GM12865 (cell line): ENCODE results near the gene ISLR.

Experiments
- DNase-seq: peaks from one replicate; pipeline ENCODE4 v3.0.0; 2010; ENCODE audit warnings: low read depth
- H3K4me3 ChIP-seq: 2 replicates; pipeline ENCODE4 v1.5.1; 2011; ENCODE audit warnings: mild to moderate bottlenecking, low read depth, low read length, control low read depth
- TF ChIP-seq, protein P1 (sequence below): IDR thresholded peaks from 2 replicates; pipeline ENCODE4 v1.5.1; 2011; ENCODE audit warnings: low read length, control low read depth, low read depth, inconsistent platforms; ENCODE audit not compliant: insufficient read depth; ENCODE audit errors: missing control alignments

The ISLR gene

DNA sequence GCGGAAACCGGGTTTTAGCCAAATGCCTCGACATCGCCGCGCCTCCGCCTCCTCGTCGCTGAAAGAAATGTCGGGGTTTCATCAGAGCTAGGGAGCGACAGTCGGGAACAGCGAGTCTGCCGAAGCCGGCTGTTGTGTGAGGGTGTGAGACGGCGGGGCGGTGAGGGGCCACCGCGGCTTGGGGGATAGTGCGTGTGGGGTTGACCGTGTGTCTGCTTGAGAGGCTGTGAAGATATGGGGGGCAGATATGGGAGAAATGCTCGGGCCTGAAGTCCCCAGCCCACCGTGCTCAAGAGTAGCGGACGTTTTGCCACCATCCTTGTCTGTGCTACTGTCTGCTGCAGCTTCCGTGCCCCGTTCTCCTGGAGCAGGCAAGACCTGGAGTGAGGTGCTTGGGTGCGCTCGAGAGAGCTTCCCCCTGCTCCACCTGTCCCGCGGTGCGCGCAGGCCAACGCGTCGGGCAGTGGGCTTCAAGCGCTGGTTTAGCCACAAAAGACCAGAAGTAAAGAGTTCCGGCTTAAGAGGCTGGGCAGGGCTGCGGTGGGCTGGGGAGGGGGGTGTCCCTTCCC lies 43.8 kb upstream of the ISLR start:
- DNase-seq, result no peak
- no peak overlapping the region for H3K4me3 ChIP-seq
- TF ChIP-seq, protein P1, sequence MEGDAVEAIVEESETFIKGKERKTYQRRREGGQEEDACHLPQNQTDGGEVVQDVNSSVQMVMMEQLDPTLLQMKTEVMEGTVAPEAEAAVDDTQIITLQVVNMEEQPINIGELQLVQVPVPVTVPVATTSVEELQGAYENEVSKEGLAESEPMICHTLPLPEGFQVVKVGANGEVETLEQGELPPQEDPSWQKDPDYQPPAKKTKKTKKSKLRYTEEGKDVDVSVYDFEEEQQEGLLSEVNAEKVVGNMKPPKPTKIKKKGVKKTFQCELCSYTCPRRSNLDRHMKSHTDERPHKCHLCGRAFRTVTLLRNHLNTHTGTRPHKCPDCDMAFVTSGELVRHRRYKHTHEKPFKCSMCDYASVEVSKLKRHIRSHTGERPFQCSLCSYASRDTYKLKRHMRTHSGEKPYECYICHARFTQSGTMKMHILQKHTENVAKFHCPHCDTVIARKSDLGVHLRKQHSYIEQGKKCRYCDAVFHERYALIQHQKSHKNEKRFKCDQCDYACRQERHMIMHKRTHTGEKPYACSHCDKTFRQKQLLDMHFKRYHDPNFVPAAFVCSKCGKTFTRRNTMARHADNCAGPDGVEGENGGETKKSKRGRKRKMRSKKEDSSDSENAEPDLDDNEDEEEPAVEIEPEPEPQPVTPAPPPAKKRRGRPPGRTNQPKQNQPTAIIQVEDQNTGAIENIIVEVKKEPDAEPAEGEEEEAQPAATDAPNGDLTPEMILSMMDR, result no peak

GRCh38 chr15:74130155-74130848 lies 43.2 kb upstream of the ISLR start, which contains the start of gene ISLR2:
ISLR2 (plus strand) TSS chr15:74130586; CDS start chr15:74132755, 2,169 bp downstream.
- TF ChIP-seq, protein P1, result no peak
- no peak within 1 kb of the TSS for H3K4me3 ChIP-seq
- DNase-seq, result no peak

DNA sequence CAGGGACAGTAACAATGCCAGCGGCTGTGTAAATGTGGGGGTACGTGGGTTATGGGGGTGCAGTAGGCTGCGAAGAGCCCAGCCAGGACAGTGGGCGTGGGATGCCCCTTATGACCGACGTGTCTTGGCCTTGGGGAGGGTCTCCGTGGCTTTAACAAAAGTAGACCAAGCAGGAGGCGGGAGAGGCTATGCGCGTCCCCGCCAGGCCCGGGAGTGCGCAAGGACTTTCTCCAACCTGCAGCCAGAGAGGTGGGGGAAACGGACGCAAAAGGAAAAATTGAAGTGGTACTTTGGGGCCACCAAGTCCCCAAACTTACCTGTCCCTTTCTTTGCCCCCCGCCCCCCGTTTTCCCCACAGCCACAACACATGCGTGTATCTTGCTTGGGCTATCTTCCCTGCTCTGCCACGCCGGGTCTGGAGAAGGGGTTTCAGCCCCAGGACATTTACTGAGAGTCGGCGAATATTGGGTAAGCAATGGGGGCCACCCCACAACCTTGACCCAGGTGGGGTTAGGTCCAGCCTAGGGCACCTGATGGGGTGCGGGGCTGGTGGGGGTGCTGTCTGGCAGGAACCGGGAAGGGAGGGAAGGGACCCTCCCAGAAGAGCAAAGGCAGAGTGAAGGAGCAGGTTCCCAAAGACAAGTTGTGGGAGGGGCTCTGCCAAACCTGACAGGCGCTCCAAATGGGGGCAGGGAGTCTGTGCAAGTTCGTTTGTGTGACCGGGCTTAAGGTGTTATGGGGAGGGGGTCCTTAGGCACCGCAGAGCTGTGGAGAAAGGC lies 42.5 kb upstream of the ISLR start:
- no peak overlapping the region for H3K4me3 ChIP-seq
- TF ChIP-seq, protein P1, result no peak
- no peak for DNase-seq

DNA sequence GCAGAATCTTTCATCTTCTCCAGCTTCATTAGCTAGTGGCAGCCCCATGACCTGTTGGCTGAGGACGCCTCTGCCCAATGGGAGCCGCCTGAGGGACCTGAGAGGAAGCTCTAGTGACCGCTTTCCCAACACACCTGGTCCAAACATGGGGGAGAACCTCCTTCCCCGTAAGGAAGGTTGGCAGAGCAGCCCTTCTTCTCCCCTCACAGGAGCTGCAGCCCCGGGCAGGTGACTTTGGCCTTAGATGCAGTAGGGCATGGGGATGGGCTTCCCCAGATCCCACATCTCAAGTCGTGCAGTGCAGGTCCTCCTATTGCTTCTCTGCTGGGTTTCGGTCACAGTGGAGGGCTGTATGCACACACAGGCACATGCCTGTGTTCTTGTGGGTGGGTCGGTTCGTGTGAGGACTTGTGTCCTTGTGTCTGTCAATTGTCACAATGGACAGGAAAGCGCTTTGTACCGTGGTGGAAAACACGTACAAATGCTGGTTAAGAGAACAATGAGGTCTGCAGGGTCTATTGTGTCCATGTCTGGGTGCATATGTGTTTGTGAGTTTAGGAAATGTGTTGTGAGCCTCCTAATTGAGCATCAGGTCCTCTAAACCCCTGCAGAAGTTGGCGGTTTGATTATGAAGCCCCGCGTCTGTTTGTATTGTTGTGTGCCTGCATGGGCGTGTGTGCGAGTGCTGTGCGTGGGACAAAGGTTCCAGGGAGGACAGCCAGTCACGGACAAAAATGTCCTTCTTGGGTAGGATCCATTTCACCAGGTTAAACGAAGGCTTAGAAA lies 41.7 kb upstream of the ISLR start:
- DNase-seq, result no peak
- TF ChIP-seq, protein P1, result no peak
- no peak overlapping the region for H3K4me3 ChIP-seq

GRCh38 chr15:74132681-74133651 lies 40.5 kb upstream of the ISLR start:
- TF ChIP-seq, protein P1, result peak; percentile 24
- no peak overlapping the region for H3K4me3 ChIP-seq
- DNase-seq, result no peak

DNA sequence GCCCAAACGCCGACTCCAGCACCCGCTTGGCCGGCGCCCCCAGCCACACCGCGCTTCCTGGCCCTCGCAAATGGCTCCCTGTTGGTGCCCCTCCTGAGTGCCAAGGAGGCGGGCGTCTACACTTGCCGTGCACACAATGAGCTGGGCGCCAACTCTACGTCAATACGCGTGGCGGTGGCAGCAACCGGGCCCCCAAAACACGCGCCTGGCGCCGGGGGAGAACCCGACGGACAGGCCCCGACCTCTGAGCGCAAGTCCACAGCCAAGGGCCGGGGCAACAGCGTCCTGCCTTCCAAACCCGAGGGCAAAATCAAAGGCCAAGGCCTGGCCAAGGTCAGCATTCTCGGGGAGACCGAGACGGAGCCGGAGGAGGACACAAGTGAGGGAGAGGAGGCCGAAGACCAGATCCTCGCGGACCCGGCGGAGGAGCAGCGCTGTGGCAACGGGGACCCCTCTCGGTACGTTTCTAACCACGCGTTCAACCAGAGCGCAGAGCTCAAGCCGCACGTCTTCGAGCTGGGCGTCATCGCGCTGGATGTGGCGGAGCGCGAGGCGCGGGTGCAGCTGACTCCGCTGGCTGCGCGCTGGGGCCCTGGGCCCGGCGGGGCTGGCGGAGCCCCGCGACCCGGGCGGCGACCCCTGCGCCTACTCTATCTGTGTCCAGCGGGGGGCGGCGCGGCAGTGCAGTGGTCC lies 39.7 kb upstream of the ISLR start:
- TF ChIP-seq, protein P1, result no peak
- no peak for DNase-seq
- H3K4me3 ChIP-seq, result no peak overlapping the region
